OCI-LY1 (cell line): ENCODE results near the gene ELOVL6.

Experiments
- H2AFZ ChIP-seq: fragments of 200-600 bp; sonication (generic), shearing (Covaris generic); 2 replicates; pipeline ENCODE4 v1.6.0; 2014; ENCODE audit warnings: antibody characterized with exemption, mild to moderate bottlenecking, low read length
- H3F3A ChIP-seq: fragments of 200-600 bp; sonication (generic), shearing (Covaris generic); 2 replicates; pipeline ENCODE4 v1.6.0; 2014; ENCODE audit warnings: mild to moderate bottlenecking, antibody characterized with exemption, low read length, moderate library complexity; ENCODE audit not compliant: insufficient read depth
- H3K27ac ChIP-seq: fragments of 200-600 bp; sonication (generic); 2 replicates; pipeline ENCODE4 v1.5.1; 2014; ENCODE audit warnings: low read length, mixed run types, mild to moderate bottlenecking, low read depth; ENCODE audit not compliant: poor library complexity, severe bottlenecking
- H3K27me3 ChIP-seq: fragments of 200-600 bp; sonication (generic); 2 replicates; pipeline ENCODE4 v1.6.0; 2014; ENCODE audit warnings: antibody characterized with exemption, mild to moderate bottlenecking, low read length, moderate library complexity; ENCODE audit not compliant: insufficient read depth
- H3K36me3 ChIP-seq: fragments of 200-600 bp; sonication (generic); 2 replicates; pipeline ENCODE4 v1.6.1; 2014; ENCODE audit warnings: mild to moderate bottlenecking, antibody characterized with exemption, low read length, moderate library complexity, mixed read lengths; ENCODE audit not compliant: insufficient read depth
- H3K4me1 ChIP-seq: fragments of 200-600 bp; sonication (generic); 2 replicates; pipeline ENCODE4 v1.5.1; 2014; ENCODE audit warnings: mild to moderate bottlenecking, low read length, moderate library complexity; ENCODE audit not compliant: insufficient read depth, severe bottlenecking
- H3K4me2 ChIP-seq: fragments of 200-600 bp; sonication (generic), shearing (Covaris generic); 2 replicates; pipeline ENCODE4 v1.6.1; 2014; ENCODE audit warnings: low read length
- H3K4me3 ChIP-seq: fragments of 200-600 bp; sonication (generic); 2 replicates; pipeline ENCODE4 v1.5.1; 2014; ENCODE audit warnings: low read length, low read depth, mild to moderate bottlenecking, mixed read lengths; ENCODE audit not compliant: poor library complexity, severe bottlenecking
- H3K79me2 ChIP-seq: fragments of 200-600 bp; shearing (Covaris generic); 2 replicates; pipeline ENCODE4 v1.6.1; 2016; ENCODE audit warnings: mixed run types, low read length, mixed read lengths; ENCODE audit not compliant: insufficient read depth
- H3K9ac ChIP-seq: fragments of 200-600 bp; sonication (generic), shearing (Covaris generic); 2 replicates; pipeline ENCODE4 v1.6.1; 2014; ENCODE audit warnings: mild to moderate bottlenecking, low read length, mixed read lengths
- H3K9me2 ChIP-seq: fragments of 200-600 bp; sonication (generic), shearing (Covaris generic); 2 replicates; pipeline ENCODE4 v1.6.1; 2014; ENCODE audit warnings: low read depth, mild to moderate bottlenecking, low read length, mixed read lengths
- H3K9me3 ChIP-seq: fragments of 200-600 bp; shearing (Covaris generic); 2 replicates; pipeline ENCODE4 v1.6.1; 2014; ENCODE audit warnings: low read length, mixed read lengths
- H4K20me1 ChIP-seq: fragments of 200-600 bp; sonication (generic), shearing (Covaris generic); 2 replicates; pipeline ENCODE4 v1.6.0; 2016; ENCODE audit warnings: mild to moderate bottlenecking, low read length; ENCODE audit not compliant: insufficient read depth
- CTCF ChIP-seq: fragments of 200-600 bp; sonication (generic), shearing (Covaris generic); IDR thresholded peaks from 2 replicates; pipeline ENCODE4 v1.5.1; 2017; ENCODE audit warnings: mild to moderate bottlenecking, antibody characterized with exemption, low read length, moderate library complexity, mixed read lengths
- EZH2 ChIP-seq: fragments of 200-600 bp; sonication (generic), shearing (Covaris generic); IDR thresholded peaks from 2 replicates; pipeline ENCODE4 v1.8.0; 2017; ENCODE audit warnings: borderline replicate concordance, mixed run types, mild to moderate bottlenecking, antibody characterized with exemption, low read length, moderate library complexity, mixed read lengths

The ELOVL6 gene

GRCh38 chr4:110139815-110140214 lies 58.6 kb downstream of the ELOVL6 start:
- H3K27ac ChIP-seq = no peak overlapping the region
- no peak overlapping the region for H3K9ac ChIP-seq
- H3F3A ChIP-seq = no peaks in the 10 kb centered on the region
- H3K9me2 ChIP-seq = no peaks in the 10 kb centered on the region
- H3K27me3 ChIP-seq = no peaks in the 10 kb centered on the region
- H3K4me1 ChIP-seq = no peaks in the 10 kb centered on the region
- H3K4me2 ChIP-seq = no peak overlapping the region
- H3K36me3 ChIP-seq = peaks cover 27% of the 10 kb centered on the region
- H3K79me2 ChIP-seq = no peaks in the 10 kb centered on the region
- no peak overlapping the region for H2AFZ ChIP-seq
- no peaks in the 10 kb centered on the region for H4K20me1 ChIP-seq
- no peaks in the 10 kb centered on the region for H3K9me3 ChIP-seq
- TF ChIP-seq EZH2 (no peak), CTCF (no peak)
- no peak overlapping the region for H3K4me3 ChIP-seq

- H3K4me3 ChIP-seq = no peak overlapping the region
- no peaks in the 10 kb centered on the region for H3F3A ChIP-seq
- H3K36me3 ChIP-seq = peaks cover 26% of the 10 kb centered on the region
- no peak overlapping the region for H3K9ac ChIP-seq
- no peaks in the 10 kb centered on the region for H3K4me1 ChIP-seq
- no peaks in the 10 kb centered on the region for H3K9me3 ChIP-seq
- no peaks in the 10 kb centered on the region for H3K9me2 ChIP-seq
- no peaks in the 10 kb centered on the region for H4K20me1 ChIP-seq
- H3K79me2 ChIP-seq = no peaks in the 10 kb centered on the region
- H2AFZ ChIP-seq = no peak overlapping the region
- H3K27me3 ChIP-seq = no peaks in the 10 kb centered on the region
- TF ChIP-seq EZH2 (no peak), CTCF (no peak)
- no peak overlapping the region for H3K4me2 ChIP-seq
- no peak overlapping the region for H3K27ac ChIP-seq
Measured at GRCh38 chr4:110139111-110139510, 59.3 kb downstream of the ELOVL6 start.

- Histone ChIP-seq H2AFZ (no peak overlapping the region), H3K9ac (no peak overlapping the region), H3K4me2 (no peak overlapping the region), H3K36me3 (peaks cover 29% of the 10 kb centered on the region; the same call in 1 of the 2 replicates), H3K4me3 (no peak overlapping the region), H3F3A (no peaks in the 10 kb centered on the region), H3K27ac (no peak overlapping the region), H3K9me3 (no peaks in the 10 kb centered on the region), H3K9me2 (no peaks in the 10 kb centered on the region), H3K4me1 (no peaks in the 10 kb centered on the region), H3K27me3 (no peaks in the 10 kb centered on the region), H4K20me1 (no peaks in the 10 kb centered on the region), H3K79me2 (no peaks in the 10 kb centered on the region)
- TF ChIP-seq CTCF = no peak
- no peak for TF ChIP-seq EZH2
Measured at GRCh38 chr4:110138551-110138950, 59.9 kb downstream of the ELOVL6 start.
